HuH-7.5 (cell line): ENCODE results near the gene CPEB1.
"Not testable (repeated sequence)": the region's sequence is repeated elsewhere in the genome, so short reads cannot be mapped to it uniquely, and the experiment has no call there.

Experiments
- DNase-seq: peaks from one replicate; pipeline ENCODE4 v3.0.0; 2011; ENCODE audit warnings: low spot score

Gene CPEB1

GRCh38 chr15:82513587-82513986, 133.6 kb downstream of the CPEB1 start:
- DNase-seq = not testable (repeated sequence)

- not testable (repeated sequence) for DNase-seq
Observed at GRCh38 chr15:82507693-82508092, 139.5 kb downstream of the CPEB1 start.

GRCh38 chr15:82507087-82507486, 140.1 kb downstream of the CPEB1 start:
- DNase-seq = not testable (repeated sequence)

- DNase-seq = not testable (repeated sequence)
Observed at GRCh38 chr15:82505842-82506241, 141.3 kb downstream of the CPEB1 start.

GRCh38 chr15:82504074-82504473, 143.1 kb downstream of the CPEB1 start:
- not testable (repeated sequence) for DNase-seq

DNA sequence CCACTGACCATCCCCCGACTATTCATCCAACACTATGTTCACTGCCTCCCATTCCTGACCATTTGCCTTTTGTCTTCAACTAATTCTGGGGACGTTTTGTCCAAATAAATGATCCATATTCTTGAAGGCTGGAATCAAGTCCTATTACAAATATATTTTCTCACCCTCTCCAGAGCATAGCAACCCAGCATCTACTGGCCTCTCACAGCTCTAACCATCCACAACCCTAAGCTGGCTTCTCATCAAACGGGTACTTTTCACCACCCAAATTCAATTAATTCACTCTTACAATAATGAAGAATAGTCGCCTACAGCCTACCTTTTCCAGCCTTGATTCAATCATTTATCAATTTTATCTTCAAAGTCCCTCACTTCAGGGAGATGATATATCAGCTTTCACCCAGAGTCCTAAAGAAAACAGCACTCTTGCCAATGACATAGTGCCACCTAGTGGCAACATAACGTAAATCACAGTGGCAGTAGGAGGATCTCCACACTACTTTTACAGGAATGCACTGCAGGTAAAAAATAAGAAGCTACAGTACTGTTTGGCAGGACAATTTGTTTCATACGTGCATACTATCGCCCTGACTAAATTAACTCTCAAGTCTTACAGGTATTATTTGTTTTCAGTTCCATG, 144.3 kb downstream of the CPEB1 start:
- DNase-seq = not testable (repeated sequence)

- not testable (repeated sequence) for DNase-seq
Observed at GRCh38 chr15:82500772-82501171, 146.4 kb downstream of the CPEB1 start.

DNA sequence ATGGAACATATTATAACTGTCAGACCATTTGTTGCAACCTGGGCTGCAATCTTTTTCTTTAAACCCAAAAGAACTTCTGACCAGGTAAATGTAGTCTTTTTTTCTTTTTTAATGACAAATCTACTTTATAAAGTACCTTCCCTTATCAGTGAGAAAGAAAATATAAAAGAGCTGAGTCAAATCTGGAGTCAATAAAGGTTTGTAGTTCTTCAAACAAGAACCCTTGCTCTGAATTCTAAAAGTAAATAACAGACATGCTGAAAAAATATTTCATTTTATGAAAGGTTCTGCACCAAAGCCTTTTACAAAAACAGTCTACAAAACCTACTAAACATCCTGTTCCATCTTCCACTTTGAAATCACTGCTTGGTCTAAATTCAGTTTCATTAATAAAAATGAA, 149.2 kb downstream of the CPEB1 start:
- DNase-seq = not testable (repeated sequence)
